RWPE2 (cell line): ENCODE measurements around the gene DIAPH2.

Experiments
- ATAC-seq: fragments of 200-7000 bp; cut with Tn5 transposase; 3 replicates; pipeline ENCODE4 v1.9.1; 2021; ENCODE audit warnings: low read depth
- DNase-seq: peaks from one replicate; pipeline ENCODE4 v3.0.0-alpha.2; 2020; ENCODE audit warnings: low spot score
- H3K27ac ChIP-seq: fragments of 450-650 bp; 2 replicates; pipeline ENCODE4 v1.5.1; 2017; ENCODE audit warnings: mild to moderate bottlenecking; ENCODE audit not compliant: poor library complexity, severe bottlenecking
- H3K27me3 ChIP-seq: fragments of 250-450 bp; sonication (Bioruptor Pico); 2 replicates; pipeline ENCODE4 v1.5.1; 2021; ENCODE audit warnings: mild to moderate bottlenecking, moderate library complexity; ENCODE audit not compliant: insufficient read depth, poor library complexity, severe bottlenecking
- H3K36me3 ChIP-seq: fragments of 250-450 bp; sonication (Bioruptor Pico); 2 replicates; pipeline ENCODE4 v1.5.1; 2020; ENCODE audit warnings: low read depth, mild to moderate bottlenecking, moderate library complexity
- H3K4me1 ChIP-seq: fragments of 250-450 bp; sonication (Bioruptor Pico); 2 replicates; pipeline ENCODE4 v1.5.1; 2021; ENCODE audit warnings: mild to moderate bottlenecking, moderate library complexity; ENCODE audit not compliant: insufficient read depth, poor library complexity, severe bottlenecking
- H3K4me3 ChIP-seq: fragments of 250-450 bp; sonication (Bioruptor Pico); 2 replicates; pipeline ENCODE4 v1.5.1; 2021; ENCODE audit warnings: mild to moderate bottlenecking, moderate library complexity; ENCODE audit not compliant: severe bottlenecking
- H3K9me3 ChIP-seq: fragments of 250-450 bp; sonication (Bioruptor Pico); 2 replicates; pipeline ENCODE4 v1.5.1; 2021; ENCODE audit warnings: mild to moderate bottlenecking, moderate library complexity; ENCODE audit not compliant: severe bottlenecking
- TF ChIP-seq, protein P1 (sequence below): fragments of 450-650 bp; IDR thresholded peaks from one replicate; pipeline ENCODE4 v1.5.1; 2017; ENCODE audit warnings: mild to moderate bottlenecking, moderate library complexity; ENCODE audit not compliant: poor library complexity, severe bottlenecking

DIAPH2 gene

DNA sequence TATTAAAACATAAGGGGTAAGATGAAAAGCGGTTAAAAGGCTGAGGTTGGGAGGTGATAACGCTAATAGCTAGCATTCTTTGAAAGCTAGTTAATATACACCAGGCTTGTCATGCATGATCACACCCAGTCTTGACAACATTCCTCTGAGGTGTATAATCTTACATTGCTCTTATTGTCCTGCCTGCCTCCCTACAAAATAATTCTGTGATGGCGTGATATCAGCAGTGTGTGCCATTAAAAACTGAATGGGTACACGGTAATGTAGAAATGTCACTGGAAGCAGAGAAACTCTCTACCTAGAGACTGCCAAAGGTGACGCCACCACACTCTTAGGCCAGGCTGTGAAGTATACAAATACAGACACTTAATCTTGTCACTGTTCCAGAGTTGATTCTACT lies 68.1 kb downstream of the DIAPH2 start:
- TF ChIP-seq, protein P1, sequence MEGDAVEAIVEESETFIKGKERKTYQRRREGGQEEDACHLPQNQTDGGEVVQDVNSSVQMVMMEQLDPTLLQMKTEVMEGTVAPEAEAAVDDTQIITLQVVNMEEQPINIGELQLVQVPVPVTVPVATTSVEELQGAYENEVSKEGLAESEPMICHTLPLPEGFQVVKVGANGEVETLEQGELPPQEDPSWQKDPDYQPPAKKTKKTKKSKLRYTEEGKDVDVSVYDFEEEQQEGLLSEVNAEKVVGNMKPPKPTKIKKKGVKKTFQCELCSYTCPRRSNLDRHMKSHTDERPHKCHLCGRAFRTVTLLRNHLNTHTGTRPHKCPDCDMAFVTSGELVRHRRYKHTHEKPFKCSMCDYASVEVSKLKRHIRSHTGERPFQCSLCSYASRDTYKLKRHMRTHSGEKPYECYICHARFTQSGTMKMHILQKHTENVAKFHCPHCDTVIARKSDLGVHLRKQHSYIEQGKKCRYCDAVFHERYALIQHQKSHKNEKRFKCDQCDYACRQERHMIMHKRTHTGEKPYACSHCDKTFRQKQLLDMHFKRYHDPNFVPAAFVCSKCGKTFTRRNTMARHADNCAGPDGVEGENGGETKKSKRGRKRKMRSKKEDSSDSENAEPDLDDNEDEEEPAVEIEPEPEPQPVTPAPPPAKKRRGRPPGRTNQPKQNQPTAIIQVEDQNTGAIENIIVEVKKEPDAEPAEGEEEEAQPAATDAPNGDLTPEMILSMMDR = no peak
- Histone ChIP-seq H3K27me3 (no peaks in the 10 kb centered on the region), H3K4me3 (no peak overlapping the region), H3K9me3 (no peaks in the 10 kb centered on the region), H3K36me3 (no peaks in the 10 kb centered on the region), H3K4me1 (no peaks in the 10 kb centered on the region), H3K27ac (no peak overlapping the region)
- no peak for DNase-seq
- no peak for ATAC-seq

DNA sequence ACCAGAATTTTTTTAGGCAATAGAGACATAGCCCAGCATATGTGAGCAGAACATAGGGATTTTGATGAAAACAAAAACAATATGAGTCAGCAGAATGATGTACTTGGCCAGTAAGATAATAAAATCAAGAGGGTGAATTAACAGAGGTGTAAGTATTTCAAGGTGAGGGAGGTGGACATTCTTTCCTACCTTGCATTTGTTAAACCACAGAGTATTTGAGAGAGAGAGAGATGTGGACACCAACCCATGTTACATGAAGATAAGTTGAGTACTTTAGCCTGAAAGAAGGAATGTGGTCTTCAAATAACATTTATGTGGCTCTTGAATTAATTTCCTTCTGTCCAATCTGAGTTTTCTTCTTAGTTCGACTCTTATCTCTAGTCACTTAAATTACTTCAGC lies 68.6 kb downstream of the DIAPH2 start:
- Histone ChIP-seq H3K9me3 (no peaks in the 10 kb centered on the region), H3K36me3 (no peaks in the 10 kb centered on the region), H3K27ac (no peak overlapping the region), H3K27me3 (no peaks in the 10 kb centered on the region), H3K4me3 (no peak overlapping the region), H3K4me1 (no peaks in the 10 kb centered on the region)
- TF ChIP-seq, protein P1 = no peak
- DNase-seq (no peak), ATAC-seq (no peak)

DNA sequence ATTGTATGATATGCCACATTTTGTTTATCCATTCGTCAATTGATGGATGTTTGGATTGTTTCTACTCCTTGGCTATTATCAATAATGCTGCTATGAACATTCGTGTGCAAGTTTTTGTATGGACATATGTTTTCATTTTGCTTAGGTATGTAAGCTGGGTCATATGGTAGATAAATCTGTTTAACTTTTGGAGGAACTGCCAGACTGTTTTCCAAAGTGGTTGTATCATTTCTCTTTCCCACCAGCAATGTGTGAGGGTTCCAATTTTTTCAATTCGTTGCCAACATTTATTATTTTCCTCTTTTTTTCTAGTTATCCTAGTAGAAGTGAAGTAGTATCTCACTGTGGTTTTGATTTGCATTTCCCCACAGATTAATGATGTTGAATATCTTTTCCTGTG lies 71.8 kb downstream of the DIAPH2 start:
- H3K36me3 ChIP-seq = no peaks in the 10 kb centered on the region
- no peak overlapping the region for H3K4me3 ChIP-seq
- H3K27me3 ChIP-seq = no peaks in the 10 kb centered on the region
- DNase-seq = no peak
- H3K27ac ChIP-seq = no peak overlapping the region
- no peaks in the 10 kb centered on the region for H3K9me3 ChIP-seq
- H3K4me1 ChIP-seq = no peaks in the 10 kb centered on the region
- TF ChIP-seq, protein P1 = no peak
- ATAC-seq = no peak

DNA sequence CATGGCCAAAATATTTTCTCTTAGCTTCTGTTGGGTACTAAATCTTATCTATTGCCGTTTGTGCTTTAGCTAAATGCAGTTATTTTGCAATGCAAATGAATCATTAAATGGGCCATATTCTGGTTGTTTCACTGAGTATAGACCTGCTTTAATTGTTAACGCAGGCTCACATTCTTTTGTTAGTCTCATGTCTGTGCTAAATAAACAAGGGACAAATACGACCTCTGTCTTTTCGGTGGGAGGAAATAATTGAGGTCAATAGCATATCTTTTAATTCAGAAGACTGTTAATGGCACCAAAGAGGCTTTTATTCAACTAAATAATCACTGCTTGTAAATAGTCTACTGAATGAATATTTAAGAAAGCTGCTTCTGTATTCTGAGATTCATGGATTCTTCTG lies 76.9 kb downstream of the DIAPH2 start:
- Histone ChIP-seq H3K4me3 (no peak overlapping the region), H3K4me1 (no peaks in the 10 kb centered on the region), H3K36me3 (no peaks in the 10 kb centered on the region), H3K27me3 (no peaks in the 10 kb centered on the region), H3K27ac (no peak overlapping the region), H3K9me3 (no peaks in the 10 kb centered on the region)
- ATAC-seq = no peak
- DNase-seq = no peak
- TF ChIP-seq, protein P1 = no peak

DNA sequence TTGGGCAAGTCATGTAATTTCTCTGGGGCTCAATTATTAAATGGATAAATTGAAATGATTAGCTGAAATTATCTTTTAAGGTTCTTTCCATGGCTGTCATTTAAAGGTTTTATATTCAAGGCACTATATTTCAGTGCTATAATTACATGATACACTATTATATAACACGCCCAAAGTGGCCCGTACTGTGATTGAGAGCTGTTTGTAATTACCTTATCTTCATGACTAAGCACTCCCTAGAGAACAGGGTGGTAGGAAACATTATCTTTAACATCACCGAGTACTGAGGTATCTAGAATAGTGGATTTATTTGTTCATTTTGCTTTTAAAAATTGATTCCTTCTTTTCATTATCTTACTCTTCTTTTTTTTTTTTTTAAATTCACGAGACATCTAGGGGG lies 79.0 kb downstream of the DIAPH2 start:
- Histone ChIP-seq H3K27ac (no peak overlapping the region), H3K4me1 (no peaks in the 10 kb centered on the region), H3K9me3 (no peaks in the 10 kb centered on the region), H3K27me3 (no peaks in the 10 kb centered on the region), H3K36me3 (no peaks in the 10 kb centered on the region), H3K4me3 (no peak overlapping the region)
- DNase-seq = no peak
- ATAC-seq = no peak
- TF ChIP-seq, protein P1 = no peak
